ENCODE measurements around the gene ZNF536.

Gene ZNF536

DNA sequence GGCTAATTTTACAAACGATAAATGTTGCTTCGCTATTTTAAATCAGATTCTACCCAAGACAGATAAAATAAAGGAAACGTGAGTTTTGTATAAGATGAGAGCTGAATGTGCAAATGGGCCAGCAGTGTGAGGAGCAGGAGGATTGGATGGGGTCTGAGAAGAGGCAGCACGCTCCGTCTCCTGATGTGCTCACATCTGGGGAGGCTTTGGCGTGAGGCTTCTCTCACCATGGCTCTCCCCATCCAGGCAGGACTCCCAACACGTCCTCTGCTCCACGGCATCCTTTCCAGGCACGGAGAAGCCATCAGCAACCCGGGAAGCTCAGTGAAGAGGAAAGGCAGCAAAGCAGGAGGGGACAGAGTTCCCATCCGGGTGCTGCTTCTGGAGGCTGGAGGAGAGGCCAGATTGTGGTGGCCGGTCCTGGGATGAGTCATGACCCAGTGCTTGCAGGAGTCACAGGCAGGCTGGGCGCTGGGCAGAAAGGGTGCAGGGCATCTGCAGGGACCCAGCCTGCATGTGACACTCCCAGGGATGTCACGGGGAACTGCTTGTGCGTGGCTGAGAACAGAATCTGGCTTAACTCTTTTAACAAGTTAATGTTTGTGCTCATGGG lies 47.5 kb downstream of the ZNF536 start:
- TF ChIP-seq, protein P1, sequence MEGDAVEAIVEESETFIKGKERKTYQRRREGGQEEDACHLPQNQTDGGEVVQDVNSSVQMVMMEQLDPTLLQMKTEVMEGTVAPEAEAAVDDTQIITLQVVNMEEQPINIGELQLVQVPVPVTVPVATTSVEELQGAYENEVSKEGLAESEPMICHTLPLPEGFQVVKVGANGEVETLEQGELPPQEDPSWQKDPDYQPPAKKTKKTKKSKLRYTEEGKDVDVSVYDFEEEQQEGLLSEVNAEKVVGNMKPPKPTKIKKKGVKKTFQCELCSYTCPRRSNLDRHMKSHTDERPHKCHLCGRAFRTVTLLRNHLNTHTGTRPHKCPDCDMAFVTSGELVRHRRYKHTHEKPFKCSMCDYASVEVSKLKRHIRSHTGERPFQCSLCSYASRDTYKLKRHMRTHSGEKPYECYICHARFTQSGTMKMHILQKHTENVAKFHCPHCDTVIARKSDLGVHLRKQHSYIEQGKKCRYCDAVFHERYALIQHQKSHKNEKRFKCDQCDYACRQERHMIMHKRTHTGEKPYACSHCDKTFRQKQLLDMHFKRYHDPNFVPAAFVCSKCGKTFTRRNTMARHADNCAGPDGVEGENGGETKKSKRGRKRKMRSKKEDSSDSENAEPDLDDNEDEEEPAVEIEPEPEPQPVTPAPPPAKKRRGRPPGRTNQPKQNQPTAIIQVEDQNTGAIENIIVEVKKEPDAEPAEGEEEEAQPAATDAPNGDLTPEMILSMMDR (IDR thresholded peaks at IDR 0.05; ENCODE audit: insufficient read depth, missing control alignments), result no peak

DNA sequence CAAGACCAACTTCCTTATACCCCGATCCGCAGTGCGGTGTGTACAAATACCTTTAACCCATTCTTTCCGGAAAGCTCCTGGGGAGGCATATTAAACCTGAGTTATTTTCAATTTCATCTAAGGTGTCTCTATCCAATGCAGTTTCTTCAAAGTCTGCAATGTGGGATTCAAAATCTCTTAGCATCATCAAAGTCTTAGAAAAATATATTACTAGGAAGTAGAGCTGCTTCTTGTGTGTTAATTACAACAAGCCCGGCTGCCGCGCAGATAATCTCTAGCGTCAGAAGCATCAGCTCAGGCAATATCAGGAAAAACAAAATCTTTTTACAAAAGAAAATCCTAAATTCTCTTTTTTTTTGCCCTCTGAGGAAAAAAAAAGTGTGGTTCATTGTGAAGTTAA lies 48.1 kb downstream of the ZNF536 start:
- DNase-seq (ENCODE audit: insufficient read length, low spot score) (no peak), FAIRE-seq (no peak)
- TF ChIP-seq, protein P1 (IDR thresholded peaks at IDR 0.05; ENCODE audit: insufficient read depth, missing control alignments), result no peak

More for the DNA sequence above, 47.5 kb downstream of the ZNF536 start:
- DNase-seq (ENCODE audit: insufficient read length, low spot score), result no peak
- FAIRE-seq, result no peak

DNA sequence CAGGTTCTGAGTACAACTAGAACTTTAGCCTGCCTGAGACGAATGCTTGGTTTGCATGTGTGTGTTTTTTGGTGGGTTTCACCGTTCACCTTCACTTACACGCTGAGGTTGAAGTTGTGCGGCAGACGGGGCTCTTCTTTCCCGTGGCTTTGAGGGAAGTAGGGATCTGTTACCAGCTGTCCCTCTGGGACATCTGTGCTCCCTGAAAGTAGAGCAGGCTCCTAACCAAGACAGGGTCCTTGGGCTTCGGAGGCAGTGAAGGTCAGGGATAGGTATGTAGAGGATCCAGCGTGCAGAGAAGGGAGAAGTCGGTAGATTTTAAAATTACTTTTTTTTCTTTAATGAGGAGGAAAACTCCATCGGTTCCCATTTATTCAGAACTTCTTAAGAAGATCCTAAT lies 48.7 kb downstream of the ZNF536 start:
- no peak for FAIRE-seq
- DNase-seq (ENCODE audit: insufficient read length, low spot score), result no peak
- TF ChIP-seq, protein P1 (IDR thresholded peaks at IDR 0.05; ENCODE audit: insufficient read depth, missing control alignments), result no peak

DNA sequence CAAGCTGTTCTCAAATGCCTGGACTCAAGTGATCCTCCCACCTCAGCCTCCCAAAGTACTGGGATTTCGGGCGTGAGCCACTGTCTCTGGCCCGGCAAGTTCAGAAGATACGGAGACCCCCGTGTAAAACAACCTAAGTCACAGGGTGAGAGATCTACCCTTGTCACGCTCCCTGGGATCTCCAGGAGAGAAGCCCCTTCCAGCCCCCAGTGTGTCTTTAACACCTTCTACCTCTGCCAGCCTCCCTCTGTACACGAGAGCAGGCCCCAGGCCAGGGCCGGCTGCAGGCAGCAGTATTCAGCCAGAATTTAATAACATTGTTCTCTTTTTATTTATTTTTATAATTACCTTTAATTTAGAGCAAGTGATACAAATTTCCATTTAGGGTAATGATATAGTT lies 49.4 kb downstream of the ZNF536 start:
- DNase-seq (ENCODE audit: insufficient read length, low spot score) (no peak), FAIRE-seq (no peak)
- TF ChIP-seq, protein P1 (IDR thresholded peaks at IDR 0.05; ENCODE audit: insufficient read depth, missing control alignments), result no peak

DNA sequence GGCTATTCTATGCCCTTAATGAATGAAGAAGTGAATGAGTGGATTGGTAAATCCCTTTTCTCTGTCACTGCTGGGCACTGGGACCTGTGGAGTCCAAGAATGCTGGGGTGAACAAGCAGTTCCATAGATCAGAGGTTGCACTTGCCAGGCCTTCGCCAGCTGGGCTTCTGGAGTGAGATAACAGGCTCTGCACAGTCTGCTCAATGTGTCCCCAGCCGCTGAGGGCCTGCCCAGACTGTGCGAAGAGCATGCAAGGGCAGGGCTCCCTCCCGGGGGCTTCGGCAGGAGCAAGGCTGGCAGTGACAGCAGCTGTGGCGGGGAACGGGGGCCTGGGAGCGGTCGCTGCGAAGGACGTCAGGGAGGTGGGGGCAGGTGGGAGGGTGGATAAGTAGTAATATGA lies 51.3 kb downstream of the ZNF536 start:
- TF ChIP-seq, protein P1 (IDR thresholded peaks at IDR 0.05; ENCODE audit: insufficient read depth, missing control alignments), result no peak
- DNase-seq (ENCODE audit: insufficient read length, low spot score) (no peak), FAIRE-seq (no peak)

DNA sequence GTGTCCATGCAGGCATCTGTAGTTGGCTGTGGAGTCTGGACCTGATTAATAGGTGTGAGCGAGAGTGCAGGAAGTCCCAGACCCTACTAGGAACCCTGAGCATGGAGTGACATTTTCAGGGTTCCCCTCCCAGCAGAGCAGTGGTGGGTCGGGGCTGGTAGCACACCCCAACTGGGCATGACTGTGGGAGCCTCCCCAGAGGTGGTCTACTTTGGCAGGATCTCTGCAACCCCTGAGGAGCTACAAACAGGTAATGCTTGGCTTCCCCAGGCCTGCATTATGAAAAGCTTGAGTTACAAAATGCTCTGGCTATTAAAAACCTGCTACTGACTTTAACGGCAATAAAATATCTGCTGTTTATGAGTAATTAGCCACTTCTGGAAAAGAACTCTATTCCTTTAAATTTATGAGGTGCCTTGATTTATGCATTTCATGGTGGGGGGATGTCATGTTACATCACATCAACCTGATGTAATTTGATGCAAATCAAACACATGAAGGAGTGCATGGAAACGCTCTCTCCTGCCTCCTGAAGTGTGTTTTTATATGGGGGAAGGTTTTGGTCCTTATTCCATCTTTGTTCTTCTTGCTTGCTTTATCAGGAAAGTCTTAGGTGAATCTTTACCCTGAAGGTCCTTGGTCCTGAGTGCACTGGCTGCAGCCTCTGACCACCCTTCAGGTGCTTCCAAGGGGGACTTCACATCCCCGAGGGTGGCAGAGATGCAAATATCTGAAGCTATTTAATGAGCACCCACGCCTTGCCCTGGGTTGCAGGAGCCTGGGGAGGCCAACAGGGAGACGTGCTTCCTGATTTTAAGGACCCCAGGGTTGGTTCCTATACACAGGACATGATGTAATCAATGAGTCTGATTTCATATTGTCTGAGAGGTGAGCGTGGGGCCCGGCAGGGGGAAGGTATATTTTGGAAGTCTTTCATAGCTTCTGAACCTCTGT lies 54.0 kb downstream of the ZNF536 start:
- DNase-seq (ENCODE audit: insufficient read length, low spot score) (no peak), FAIRE-seq (no peak)
- TF ChIP-seq, protein P1 (IDR thresholded peaks at IDR 0.05; ENCODE audit: insufficient read depth, missing control alignments), result no peak

DNA sequence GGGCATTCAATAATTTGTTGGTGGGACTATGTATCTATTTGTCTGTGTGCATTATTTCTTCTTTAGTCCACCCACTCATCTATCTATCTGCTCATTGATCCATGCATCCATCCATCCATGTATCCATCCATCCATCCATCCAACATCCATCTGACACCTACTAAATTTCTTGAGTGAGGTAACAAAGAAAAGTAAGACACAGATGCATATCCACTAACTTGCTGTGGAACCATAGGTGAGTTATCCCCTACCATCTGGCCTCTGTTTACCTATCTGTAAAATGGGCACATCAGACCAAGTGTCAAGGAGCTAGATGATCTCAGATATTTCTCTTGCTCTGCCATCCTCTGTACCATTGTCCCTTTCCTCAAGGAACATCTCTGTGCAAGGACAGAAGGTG lies 54.7 kb downstream of the ZNF536 start:
- FAIRE-seq (no peak), DNase-seq (ENCODE audit: insufficient read length, low spot score) (no peak)
- TF ChIP-seq, protein P1 (IDR thresholded peaks at IDR 0.05; ENCODE audit: insufficient read depth, missing control alignments), result no peak

All from D721Med (cell line).